ENCODE results near the gene EPB41. TPM values are rescaled to one million over a fixed set of nuclear protein-coding genes. Genes with fewer than 3 reads are reported as not detected.

The EPB41 gene
- total and polyA plus RNA-seq, 9 of the 15 experiments (the other 6 are each of a cell fraction or from before 2014, with no cell fraction given) = 3.7 to 213 (median 141) TPM

DNA sequence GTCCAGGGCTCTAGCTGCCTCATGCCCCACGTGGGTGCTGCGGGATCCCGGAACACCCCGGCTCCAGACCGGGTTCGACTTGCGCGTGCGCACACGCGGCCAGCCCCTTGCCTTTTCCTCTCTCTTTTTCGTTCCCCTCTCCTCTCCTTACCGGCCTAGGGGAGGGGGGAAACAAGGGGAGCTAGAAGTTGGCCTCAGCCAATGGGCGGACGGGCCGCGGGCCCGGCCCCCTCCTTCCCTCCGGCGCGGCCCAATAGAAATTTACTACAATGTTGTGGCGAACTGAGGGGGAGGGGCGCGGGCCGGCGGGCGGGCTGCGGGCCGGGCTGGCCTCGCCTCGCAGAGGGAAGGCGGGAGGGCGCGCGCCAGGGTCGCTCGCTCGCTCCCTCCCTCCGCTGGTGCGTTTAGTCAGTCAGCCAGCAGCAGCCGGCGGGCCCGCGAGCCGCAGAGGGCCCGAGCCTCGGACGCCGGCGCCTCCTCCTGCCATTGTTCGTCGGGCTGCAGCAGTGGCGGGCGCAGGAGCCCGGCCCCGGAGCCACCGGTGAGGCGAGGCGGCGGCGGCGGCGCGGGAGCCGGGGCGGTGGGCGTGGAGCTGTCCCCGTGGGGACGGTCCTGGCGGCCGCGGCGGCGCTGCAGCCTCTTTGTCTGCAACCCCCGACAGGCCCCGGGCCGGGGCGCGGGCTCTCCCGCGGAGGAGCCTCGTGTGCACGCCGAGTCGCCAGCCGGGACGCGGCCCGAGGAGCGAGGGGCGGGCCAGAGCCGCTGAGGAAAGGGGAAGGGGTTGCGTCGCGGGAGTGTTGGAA lies at the start of gene EPB41 (continued):
- peak; percentile 95 for TF ChIP-seq MAX (CRISPR knock-in tag; IDR thresholded peaks at IDR 0.05)
- TF ChIP-seq ZBED1 (IDR thresholded peaks at IDR 0.05) = no peak
- TF ChIP-seq DNMT1 (IDR thresholded peaks at IDR 0.05) = no peak
- TF ChIP-seq PML (IDR thresholded peaks at IDR 0.05; ENCODE audit: low read length) = peak; percentile 44; the same call in 1 of the 2 replicates
- no peak for TF ChIP-seq IFI16 (CRISPR knock-in tag; IDR thresholded peaks at IDR 0.05)
- no peak for TF ChIP-seq POLR3G (IDR thresholded peaks at IDR 0.05; ENCODE audit: extremely low read depth, insufficient read length, insufficient replicate concordance)
- TF ChIP-seq, protein P1, sequence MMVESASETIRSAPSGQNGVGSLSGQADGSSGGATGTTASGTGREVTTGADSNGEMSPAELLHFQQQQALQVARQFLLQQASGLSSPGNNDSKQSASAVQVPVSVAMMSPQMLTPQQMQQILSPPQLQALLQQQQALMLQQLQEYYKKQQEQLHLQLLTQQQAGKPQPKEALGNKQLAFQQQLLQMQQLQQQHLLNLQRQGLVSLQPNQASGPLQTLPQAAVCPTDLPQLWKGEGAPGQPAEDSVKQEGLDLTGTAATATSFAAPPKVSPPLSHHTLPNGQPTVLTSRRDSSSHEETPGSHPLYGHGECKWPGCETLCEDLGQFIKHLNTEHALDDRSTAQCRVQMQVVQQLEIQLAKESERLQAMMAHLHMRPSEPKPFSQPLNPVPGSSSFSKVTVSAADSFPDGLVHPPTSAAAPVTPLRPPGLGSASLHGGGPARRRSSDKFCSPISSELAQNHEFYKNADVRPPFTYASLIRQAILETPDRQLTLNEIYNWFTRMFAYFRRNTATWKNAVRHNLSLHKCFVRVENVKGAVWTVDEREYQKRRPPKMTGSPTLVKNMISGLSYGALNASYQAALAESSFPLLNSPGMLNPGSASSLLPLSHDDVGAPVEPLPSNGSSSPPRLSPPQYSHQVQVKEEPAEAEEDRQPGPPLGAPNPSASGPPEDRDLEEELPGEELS (CRISPR knock-in tag; IDR thresholded peaks at IDR 0.05; ENCODE audit: borderline replicate concordance) = no peak
- TF ChIP-seq ZNF140 (CRISPR knock-in tag; IDR thresholded peaks at IDR 0.05) = no peak
- TF ChIP-seq ZNF3 (CRISPR knock-in tag; IDR thresholded peaks at IDR 0.05) = no peak
- no peak for TF ChIP-seq NBN (IDR thresholded peaks at IDR 0.05; ENCODE audit: low read depth)
- TF ChIP-seq SNIP1 (IDR thresholded peaks at IDR 0.05; ENCODE audit: low read depth) = no peak
- TF ChIP-seq ARNT (IDR thresholded peaks at IDR 0.05) = no peak
- TF ChIP-seq ZNF274 (IDR thresholded peaks at IDR 0.05; ENCODE audit: borderline replicate concordance, low read depth, low read length) = no peak
- no peak for TF ChIP-seq ZNF384 (IDR thresholded peaks at IDR 0.05; ENCODE audit: low read depth, low read length)
- no peak for TF ChIP-seq ZFP1 (CRISPR knock-in tag; IDR thresholded peaks at IDR 0.05)
- 0 out of 2 replicates have a peak, but pooled peaks have one; percentile 42 for TF ChIP-seq CREM (IDR thresholded peaks at IDR 0.05; ENCODE audit: low read depth)
- TF ChIP-seq ZNF699 (CRISPR knock-in tag; IDR thresholded peaks at IDR 0.05; ENCODE audit: insufficient replicate concordance) = no peak
- no peak for TF ChIP-seq ATF1 (CRISPR knock-in tag; IDR thresholded peaks at IDR 0.05)
- TF ChIP-seq ATF1 (tag; IDR thresholded peaks at IDR 0.05) = 0 out of 2 replicates have a peak, but pooled peaks have one; percentile 34
- TF ChIP-seq, protein P2, sequence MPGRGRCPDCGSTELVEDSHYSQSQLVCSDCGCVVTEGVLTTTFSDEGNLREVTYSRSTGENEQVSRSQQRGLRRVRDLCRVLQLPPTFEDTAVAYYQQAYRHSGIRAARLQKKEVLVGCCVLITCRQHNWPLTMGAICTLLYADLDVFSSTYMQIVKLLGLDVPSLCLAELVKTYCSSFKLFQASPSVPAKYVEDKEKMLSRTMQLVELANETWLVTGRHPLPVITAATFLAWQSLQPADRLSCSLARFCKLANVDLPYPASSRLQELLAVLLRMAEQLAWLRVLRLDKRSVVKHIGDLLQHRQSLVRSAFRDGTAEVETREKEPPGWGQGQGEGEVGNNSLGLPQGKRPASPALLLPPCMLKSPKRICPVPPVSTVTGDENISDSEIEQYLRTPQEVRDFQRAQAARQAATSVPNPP (IDR thresholded peaks at IDR 0.05; ENCODE audit: borderline replicate concordance, insufficient read depth, insufficient read length) = no peak
